ENCODE measurements around the gene ID1. TPM values are rescaled to one million over a fixed set of nuclear protein-coding genes. Genes with fewer than 3 reads are reported as not detected.

ID1 gene
- total and polyA plus RNA-seq, 2 of the 13 experiments (the other 11 are each of a cell fraction or from before 2014, with no cell fraction given), result 320 to 419 TPM

GRCh38 chr20:31595654-31596411 lies 9.3 kb upstream of the ID1 start (continued):
- TF ChIP-seq KIAA2018 (CRISPR knock-in tag; IDR thresholded peaks at IDR 0.05; ENCODE audit: borderline replicate concordance) (no peak), ZNF12 (CRISPR knock-in tag; IDR thresholded peaks at IDR 0.05) (0 out of 2 replicates have a peak, but pooled peaks have one; percentile 6), ZNF619 (CRISPR knock-in tag; IDR thresholded peaks at IDR 0.05) (peak; percentile 76; the same call in 1 of the 2 replicates), TFDP1 (CRISPR knock-in tag; IDR thresholded peaks at IDR 0.05; ENCODE audit: borderline replicate concordance) (peak; percentile 57), SNRNP70 (IDR thresholded peaks at IDR 0.05; ENCODE audit: low read depth, low read length) (no peak), MYC (CRISPR knock-in tag; IDR thresholded peaks at IDR 0.05; ENCODE audit: borderline replicate concordance) (peak; percentile 78), SNAPC2 (CRISPR knock-in tag; IDR thresholded peaks at IDR 0.05) (0 out of 2 replicates have a peak, but pooled peaks have one; percentile 51), SAP130 (CRISPR knock-in tag; IDR thresholded peaks at IDR 0.05; ENCODE audit: low read depth) (peak; percentile 68), DMAP1 (CRISPR knock-in tag; IDR thresholded peaks at IDR 0.05) (peak; percentile 68), ZNF652 (CRISPR knock-in tag; IDR thresholded peaks at IDR 0.05; ENCODE audit: borderline replicate concordance, low read depth) (no peak), ZNF256 (CRISPR knock-in tag; conservative IDR thresholded peaks at IDR 0.05) (0 out of 2 replicates have a peak, but pooled peaks have one; percentile 61), ZNF891 (CRISPR knock-in tag; IDR thresholded peaks at IDR 0.05) (no peak), POLR2AphosphoS2 (IDR thresholded peaks at IDR 0.05; ENCODE audit: low read depth, low read length) (no peak), SPEN (CRISPR knock-in tag; IDR thresholded peaks at IDR 0.05; ENCODE audit: low read depth) (peak; percentile 14), TAF15 (IDR thresholded peaks at IDR 0.05; ENCODE audit: low read depth, low read length, poor library complexity, severe bottlenecking) (peak; percentile 39), CSRNP1 (CRISPR knock-in tag; IDR thresholded peaks at IDR 0.05) (no peak)

Measured in HepG2 (cell line).